ENCODE data around the gene ACAP3.
A peak's percentile ranks its signal among the peaks of the same experiment; 100 is the strongest.

ACAP3 gene

GRCh38 chr1:1298861-1299685 lies 8.7 kb downstream of the ACAP3 start:
- no peak for DNase-seq

DNA sequence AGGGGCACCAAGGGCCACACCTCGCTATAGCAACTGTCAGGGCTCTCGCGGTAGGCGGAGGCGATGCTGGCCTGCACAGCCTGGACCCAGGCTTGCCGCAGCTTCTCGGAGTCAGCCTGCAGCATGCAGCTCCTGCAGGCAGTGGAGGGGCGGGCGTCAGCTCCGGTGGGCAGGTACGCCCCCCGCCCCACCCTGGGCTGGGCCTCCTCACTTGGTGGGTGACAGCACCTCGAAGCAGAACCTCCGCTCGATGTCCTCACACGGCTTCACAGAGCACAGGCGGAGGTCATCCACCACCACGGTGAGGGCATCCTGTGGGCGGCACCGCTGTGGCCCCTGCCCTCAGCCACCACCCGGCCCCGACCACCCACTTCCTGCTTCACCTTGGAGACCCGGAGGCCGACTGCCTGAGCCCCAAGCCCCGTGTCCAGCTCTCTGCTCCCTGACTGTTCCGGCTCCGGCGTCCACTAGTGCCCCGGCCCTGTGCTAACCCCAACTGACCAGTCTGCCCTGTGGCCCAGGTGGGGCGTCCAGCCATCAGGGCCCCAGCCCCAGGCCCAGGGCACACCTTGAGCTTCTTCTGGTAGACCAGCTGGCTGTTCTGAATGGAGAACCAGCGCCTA lies 9.8 kb downstream of the ACAP3 start:
- DNase-seq, result no peak

DNA sequence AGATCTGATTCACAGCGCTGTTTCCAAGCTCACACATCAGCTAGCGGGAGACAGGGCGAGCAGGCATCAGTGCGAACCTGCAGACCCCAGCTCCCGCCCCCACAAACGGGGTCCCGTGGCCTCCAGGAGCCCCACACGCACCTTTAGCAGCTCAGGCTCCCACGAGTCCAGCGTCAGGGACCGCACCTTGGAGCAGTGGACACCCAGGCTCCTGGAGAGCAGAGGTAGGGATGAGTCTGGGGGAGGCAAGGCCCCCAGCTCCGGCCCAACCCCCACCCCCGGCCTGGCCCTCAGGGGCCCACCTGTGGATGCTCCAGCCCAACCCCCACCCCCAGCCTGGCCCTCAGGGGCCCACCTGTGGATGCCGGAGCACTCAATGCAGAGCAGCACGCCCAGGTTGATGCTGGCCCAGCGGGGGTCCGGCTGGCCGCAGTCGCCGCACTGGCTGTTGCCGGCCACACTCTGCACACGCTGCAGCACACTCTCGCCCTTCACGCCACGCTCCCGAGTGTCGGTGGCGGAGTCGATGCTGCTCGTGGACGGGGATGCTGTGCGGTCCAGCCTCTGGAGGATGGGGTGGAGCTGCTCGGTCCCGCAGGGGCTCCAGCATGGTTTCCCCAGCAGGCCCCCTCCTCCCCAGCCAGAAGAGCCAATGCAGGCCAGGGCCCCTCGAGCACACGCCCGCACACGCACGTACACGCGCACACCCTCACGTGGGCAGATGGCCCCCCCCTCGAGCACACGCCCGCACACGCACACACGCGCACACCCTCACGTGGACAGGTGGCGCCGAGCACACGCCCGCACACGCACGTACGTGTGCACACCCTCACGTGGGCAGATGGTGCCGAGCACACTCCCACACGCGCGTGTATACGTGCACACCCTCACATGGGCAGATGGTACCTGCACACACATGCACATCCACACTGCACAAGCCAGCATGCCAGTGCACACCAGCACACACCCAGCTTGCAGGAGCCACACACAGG lies 11.4 kb downstream of the ACAP3 start:
- DNase-seq, result no peak

- DNase-seq, result no peak
These were observed 12.4 kb downstream of the ACAP3 start for GRCh38 chr1:1295154-1295923.

- DNase-seq, result no peak
These were observed 13.4 kb downstream of the ACAP3 start for GRCh38 chr1:1294250-1294890.

DNA sequence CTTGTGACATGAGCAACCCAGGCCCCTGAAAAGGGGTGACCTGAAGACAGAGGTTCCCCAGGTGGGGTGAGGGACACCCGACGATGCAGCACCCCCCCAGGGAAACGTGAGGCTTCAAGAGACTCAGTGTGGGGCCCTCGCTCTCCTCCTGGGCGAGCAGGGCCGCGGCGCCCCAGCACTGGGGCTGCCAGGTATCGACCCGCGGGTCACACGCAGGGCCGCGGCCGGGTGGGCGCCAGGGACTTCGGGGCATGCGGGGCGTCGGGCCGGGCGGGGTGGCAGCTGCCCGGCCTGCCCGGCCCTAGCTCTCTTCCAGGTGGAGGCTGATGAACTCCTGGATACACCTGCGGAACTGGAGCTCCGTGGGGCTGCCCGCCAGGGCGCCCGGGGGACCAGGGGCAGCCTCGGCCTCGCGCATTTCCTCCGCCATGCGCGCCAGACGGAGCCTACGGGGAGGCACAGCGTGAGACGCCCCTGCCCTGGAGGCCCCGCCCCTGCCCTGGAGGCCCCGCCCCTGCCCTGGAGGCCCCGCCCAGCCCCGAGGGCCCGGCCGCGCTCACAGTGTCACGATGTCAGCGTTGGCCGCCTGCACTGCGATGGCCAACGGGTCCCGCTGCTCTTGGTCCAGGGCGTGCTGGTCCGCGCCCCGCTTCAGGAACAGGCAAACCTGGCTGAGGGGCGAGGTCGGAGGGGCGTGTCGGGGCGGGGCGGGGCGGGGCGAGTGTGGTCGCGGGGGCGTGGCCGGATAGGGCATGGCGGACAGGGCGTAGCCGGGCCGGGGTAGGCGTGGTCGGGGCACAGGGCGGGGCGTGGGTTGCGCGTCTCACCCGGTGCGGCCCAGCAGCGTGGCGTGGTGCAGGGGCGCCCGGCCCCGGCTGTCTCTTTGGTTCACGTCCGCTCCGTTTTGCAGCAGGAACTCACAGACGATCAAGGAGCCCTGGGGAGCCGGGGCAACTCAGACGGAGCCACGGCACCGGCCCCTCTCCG lies 14.2 kb downstream of the ACAP3 start:
- DNase-seq, result no peak

DNA sequence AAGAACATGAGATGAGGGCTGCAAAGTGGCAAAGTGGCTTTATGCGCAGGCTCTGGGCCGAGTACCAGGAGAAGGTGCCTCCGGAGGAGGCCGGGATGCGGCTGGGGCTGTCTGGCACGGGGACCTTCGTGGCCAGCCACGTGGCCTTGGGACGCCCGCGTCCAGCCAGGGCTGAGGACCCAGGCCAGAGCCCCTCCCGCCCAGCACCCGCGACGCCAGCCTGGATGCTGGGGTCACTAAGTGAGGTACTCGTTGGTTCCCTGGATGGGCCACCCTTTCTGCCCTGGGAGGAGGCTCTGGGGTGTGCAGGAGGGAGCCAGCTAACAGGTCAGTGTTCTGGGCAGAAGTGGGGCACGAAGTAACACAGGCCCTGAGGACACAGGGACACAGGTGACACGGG lies 14.9 kb downstream of the ACAP3 start:
- no peak for DNase-seq

DNA sequence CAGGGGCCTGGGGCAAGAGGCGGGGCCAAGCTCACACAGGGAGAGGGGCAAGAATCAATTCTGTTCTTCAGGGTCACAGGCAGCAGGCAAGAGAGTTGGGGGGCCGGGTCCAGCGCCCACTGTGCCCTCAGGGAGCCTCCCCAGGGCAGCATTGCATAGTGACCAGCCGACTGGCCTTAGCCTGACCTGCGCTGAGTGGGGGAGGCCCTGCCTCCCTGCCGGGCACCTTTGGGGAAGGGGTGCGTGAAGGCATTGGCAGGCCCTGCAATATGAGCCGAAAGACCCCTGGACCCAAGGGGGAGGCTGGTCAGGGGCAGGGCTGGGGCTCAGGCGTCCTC lies 15.3 kb downstream of the ACAP3 start:
- DNase-seq, result no peak

DNA sequence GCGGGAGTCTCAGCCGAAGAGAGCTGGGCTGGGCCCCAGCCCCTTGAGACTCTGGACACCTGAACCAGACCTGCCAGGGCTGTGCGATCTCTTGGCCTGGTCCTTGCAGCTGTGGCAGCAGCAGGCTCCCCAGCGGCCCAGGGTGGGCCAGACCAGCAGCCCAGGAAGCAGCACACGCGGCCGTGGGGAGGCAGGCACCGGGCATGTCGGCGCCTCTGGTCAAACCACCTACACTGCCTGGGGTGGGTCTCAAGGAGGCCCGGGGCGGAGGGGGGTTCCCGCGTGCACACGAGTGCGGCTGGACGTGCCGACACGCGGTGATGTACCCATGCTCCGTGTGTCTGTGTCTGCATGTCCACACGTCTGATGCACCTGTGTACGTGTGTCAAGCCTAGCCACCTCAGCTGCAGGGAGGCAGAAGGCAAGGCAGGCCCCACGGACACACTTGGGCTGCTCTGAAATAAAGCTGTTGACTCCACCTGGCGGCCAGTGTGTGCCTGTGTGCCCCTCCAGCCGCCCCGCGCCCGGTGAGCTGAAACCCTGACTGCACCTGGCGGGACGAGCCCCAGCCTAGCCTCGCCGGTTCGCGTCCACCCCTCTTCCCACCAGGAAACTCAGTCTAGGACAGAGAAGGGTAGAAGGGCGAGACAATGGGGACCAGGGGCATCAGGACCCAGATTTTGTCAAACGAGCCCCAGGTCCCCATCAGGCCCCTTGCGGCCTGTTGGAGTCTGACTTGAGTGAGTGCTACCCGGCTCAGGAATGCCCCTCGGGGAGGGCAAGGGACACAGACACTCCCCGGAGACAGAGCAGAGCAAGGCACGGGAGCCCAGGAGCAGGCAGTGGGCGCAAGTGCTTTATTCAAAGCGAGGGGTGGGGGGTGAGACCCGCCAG lies 15.9 kb downstream of the ACAP3 start:
- DNase-seq, result peak; percentile 73

DNA sequence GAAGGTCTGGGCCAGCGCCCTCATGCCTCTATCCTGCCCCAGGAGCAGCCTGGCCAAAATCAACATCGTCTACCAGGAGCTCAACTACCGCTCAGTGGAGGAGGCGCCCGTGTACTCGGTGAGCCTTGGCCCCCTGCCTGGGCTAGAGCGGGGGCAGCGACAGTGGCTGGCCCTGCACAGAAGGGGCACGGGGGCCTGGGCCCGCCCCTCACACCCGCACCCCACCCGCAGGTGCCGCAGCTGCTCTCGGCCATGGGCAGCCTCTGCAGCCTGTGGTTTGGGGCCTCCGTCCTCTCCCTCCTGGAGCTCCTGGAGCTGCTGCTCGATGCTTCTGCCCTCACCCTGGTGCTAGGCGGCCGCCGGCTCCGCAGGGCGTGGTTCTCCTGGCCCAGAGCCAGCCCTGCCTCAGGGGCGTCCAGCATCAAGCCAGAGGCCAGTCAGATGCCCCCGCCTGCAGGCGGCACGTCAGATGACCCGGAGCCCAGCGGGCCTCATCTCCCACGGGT lies 16.7 kb downstream of the ACAP3 start:
- DNase-seq, result peak; percentile 19

DNA sequence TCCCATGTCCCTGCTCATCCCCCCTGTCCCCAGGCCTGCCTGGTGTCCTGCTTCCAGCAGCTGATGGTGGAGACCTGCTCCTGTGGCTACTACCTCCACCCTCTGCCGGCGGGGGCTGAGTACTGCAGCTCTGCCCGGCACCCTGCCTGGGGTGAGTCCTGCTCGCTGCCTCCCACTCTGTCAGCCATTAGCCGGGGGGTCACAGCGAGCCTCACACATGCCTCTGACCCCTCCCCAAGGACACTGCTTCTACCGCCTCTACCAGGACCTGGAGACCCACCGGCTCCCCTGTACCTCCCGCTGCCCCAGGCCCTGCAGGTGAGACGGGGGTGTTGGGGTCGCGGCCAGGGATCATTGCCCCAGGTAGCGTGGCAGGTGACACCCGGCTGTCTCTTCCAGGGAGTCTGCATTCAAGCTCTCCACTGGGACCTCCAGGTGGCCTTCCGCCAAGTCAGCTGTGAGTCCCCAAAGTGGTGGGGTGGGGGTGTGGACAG lies 17.4 kb downstream of the ACAP3 start:
- peak; percentile 18 for DNase-seq

DNA sequence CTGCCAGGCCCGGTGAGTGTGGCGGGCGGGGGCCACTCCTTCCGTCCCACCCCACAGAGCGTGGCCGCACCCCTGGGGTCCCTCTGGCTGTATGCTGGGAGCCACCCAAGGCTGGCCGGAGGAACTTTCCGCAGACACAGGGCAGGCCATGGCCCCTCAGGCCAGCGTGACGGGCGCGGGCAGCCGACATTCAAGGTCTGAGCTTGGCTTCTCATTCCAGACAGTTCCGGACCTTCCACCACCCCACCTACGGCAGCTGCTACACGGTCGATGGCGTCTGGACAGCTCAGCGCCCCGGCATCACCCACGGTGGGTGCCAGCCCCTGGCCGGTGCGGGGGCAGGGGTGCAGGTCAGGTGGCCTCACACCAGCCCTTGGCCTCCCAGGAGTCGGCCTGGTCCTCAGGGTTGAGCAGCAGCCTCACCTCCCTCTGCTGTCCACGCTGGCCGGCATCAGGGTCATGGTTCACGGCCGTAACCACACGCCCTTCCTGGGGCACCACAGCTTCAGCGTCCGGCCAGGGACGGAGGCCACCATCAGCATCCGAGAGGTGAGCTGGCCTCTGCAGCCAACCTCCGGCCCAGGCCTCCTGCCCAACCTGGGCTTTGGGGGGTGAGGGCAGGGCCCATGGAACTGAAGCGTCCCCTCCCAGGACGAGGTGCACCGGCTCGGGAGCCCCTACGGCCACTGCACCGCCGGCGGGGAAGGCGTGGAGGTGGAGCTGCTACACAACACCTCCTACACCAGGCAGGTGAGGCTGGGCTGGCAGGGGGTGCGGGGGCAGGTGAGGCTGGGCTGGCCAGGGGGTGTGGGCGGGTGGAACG lies 20.2 kb downstream of the ACAP3 start:
- no peak for DNase-seq

DNA sequence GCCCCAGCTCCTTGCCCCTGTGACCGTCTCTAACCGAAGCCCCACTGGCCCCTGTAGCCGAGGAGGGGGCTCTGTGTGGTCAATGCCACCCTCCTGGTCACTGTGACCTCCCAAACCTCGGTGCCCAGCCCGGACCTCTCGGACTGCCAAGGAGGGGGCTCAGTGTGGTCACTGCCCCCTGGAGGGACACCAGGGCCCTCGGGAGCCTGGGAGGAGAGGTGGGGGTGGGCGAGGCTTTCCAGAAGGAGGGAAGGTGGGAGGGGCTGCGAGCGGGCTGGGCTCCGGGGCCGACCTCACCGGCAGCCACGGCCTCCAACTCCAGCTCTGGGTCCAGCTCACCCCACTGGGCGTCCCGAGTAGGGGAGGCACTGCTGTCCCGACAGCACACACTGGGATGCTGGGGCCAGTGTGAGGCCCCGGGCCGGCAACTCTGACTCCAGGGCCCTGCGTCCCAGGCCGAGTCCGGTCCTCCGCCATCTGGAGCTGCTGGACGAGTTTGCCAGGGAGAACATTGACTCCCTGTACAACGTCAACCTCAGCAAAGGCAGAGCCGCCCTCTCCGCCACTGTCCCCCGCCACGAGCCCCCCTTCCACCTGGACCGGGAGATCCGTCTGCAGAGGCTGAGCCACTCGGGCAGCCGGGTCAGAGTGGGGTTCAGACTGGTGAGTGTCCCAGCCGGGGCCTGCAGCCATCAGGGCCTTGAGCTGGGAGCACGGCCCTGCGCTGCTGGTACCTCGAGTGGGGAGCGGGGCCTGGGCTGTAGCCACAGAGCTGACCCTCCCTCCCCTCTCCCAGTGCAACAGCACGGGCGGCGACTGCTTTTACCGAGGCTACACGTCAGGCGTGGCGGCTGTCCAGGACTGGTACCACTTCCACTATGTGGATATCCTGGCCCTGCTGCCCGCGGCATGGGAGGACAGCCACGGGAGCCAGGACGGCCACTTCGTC lies 21.1 kb downstream of the ACAP3 start:
- no peak for DNase-seq

GRCh38 chr1:1285611-1286311 lies 22.0 kb downstream of the ACAP3 start:
- DNase-seq, result no peak

DNA sequence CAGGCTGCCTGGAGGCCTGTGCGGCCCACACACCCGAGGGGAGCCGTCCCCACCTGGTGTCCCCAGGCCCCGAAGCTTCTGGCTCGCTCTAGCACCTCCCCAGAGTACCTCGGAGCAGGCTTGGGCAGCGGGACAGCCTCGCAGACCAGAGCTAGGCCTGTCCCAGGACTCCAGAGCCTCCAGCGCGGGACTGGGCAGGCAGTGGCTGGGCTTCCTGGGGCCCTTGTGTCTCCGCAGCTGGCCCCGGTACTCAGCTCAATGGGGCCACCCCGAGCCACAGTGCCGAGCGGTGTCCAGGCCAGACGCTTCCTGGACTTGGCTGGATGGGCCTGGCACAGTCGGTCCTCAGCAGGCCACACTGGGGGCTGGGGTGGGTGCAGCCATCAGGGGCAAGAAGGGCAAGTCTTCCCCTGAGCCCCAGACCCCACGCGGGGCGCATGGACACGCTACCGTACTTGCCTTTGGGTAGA lies 22.6 kb downstream of the ACAP3 start:
- no peak for DNase-seq
